ENCODE data around the gene MICALL1.
A peak's percentile ranks its signal among the peaks of the same experiment; 100 is the strongest.

MICALL1 gene

GRCh38 chr22:37982938-37983859 is 77.1 kb downstream of the MICALL1 start:
- TF ChIP-seq CTCF (IDR thresholded peaks at IDR 0.05) (peak; percentile 49), ZFX (IDR thresholded peaks at IDR 0.05; ENCODE audit: borderline replicate concordance) (no peak)

GRCh38 chr22:37983860-37984791 is 78.0 kb downstream of the MICALL1 start, which contains the start of gene SOX10:
SOX10 (minus strand) TSS chr22:37984555; CDS start chr22:37983784, 771 bp downstream.
- no peak within 1 kb of the TSS for H3K27ac ChIP-seq
- no peak for TF ChIP-seq ZFX (IDR thresholded peaks at IDR 0.05; ENCODE audit: borderline replicate concordance)
- no peak for TF ChIP-seq CTCF (IDR thresholded peaks at IDR 0.05)

More at GRCh38 chr22:37982938-37983859, 77.1 kb downstream of the MICALL1 start:
- H3K27ac ChIP-seq, result no peak overlapping the region

- no peak overlapping the region for H3K27ac ChIP-seq
- TF ChIP-seq CTCF (IDR thresholded peaks at IDR 0.05) (no peak), ZFX (IDR thresholded peaks at IDR 0.05; ENCODE audit: borderline replicate concordance) (no peak)
These were observed 79.0 kb downstream of the MICALL1 start for GRCh38 chr22:37985050-37985585.

- H3K27ac ChIP-seq, result no peak overlapping the region
- TF ChIP-seq ZFX (IDR thresholded peaks at IDR 0.05; ENCODE audit: borderline replicate concordance) (no peak), CTCF (IDR thresholded peaks at IDR 0.05) (no peak)
These were observed 79.7 kb downstream of the MICALL1 start for GRCh38 chr22:37985751-37986281.

- no peak overlapping the region for H3K27ac ChIP-seq
- TF ChIP-seq ZFX (IDR thresholded peaks at IDR 0.05; ENCODE audit: borderline replicate concordance), result no peak
- TF ChIP-seq CTCF (IDR thresholded peaks at IDR 0.05), result no peak
These were observed 80.3 kb downstream of the MICALL1 start for GRCh38 chr22:37986371-37986770.

GRCh38 chr22:37989146-37990045 is 83.3 kb downstream of the MICALL1 start:
- no peak overlapping the region for H3K27ac ChIP-seq
- no peak for TF ChIP-seq CTCF (IDR thresholded peaks at IDR 0.05)
- TF ChIP-seq ZFX (IDR thresholded peaks at IDR 0.05; ENCODE audit: borderline replicate concordance), result no peak
